HG02852 (cell line): ENCODE data around the gene IL1RL2.

Source experiments
- ATAC-seq: cut with Tn5 transposase; IDR thresholded peaks from one replicate; pipeline ENCODE4 v1.9.1; 2021; ENCODE audit warnings: mild to moderate bottlenecking, moderate library complexity; ENCODE audit not compliant: unreplicated experiment

Gene IL1RL2

GRCh38 chr2:102158011-102158755 lies 28.6 kb upstream of the IL1RL2 start:
- ATAC-seq = no peak

- no peak for ATAC-seq
These were observed 27.5 kb upstream of the IL1RL2 start for GRCh38 chr2:102159295-102159694.

GRCh38 chr2:102166189-102166845 lies 20.5 kb upstream of the IL1RL2 start:
- no peak for ATAC-seq

GRCh38 chr2:102168026-102168771 lies 18.6 kb upstream of the IL1RL2 start:
- no peak for ATAC-seq

- no peak for ATAC-seq
These were observed 14.9 kb upstream of the IL1RL2 start for GRCh38 chr2:102171946-102172345.

- ATAC-seq = no peak
These were observed 14.1 kb upstream of the IL1RL2 start for GRCh38 chr2:102172745-102173144.

GRCh38 chr2:102176172-102176571 lies 10.7 kb upstream of the IL1RL2 start:
- ATAC-seq = no peak

- no peak for ATAC-seq
These were observed 8.9 kb upstream of the IL1RL2 start for GRCh38 chr2:102177814-102178478.

- no peak for ATAC-seq
These were observed 7.8 kb upstream of the IL1RL2 start for GRCh38 chr2:102179061-102179460.

GRCh38 chr2:102179788-102180686 lies 6.8 kb upstream of the IL1RL2 start:
- no peak for ATAC-seq

GRCh38 chr2:102180687-102180999 lies 6.2 kb upstream of the IL1RL2 start:
- ATAC-seq = no peak

- no peak for ATAC-seq
These were observed 5.4 kb upstream of the IL1RL2 start for GRCh38 chr2:102181376-102181775.

GRCh38 chr2:102181919-102182635 lies 4.7 kb upstream of the IL1RL2 start:
- no peak for ATAC-seq

GRCh38 chr2:102184018-102184417 lies 2.8 kb upstream of the IL1RL2 start:
- no peak for ATAC-seq

GRCh38 chr2:102184568-102184967 lies 2.3 kb upstream of the IL1RL2 start:
- no peak for ATAC-seq

GRCh38 chr2:102185347-102185746 lies 1.5 kb upstream of the IL1RL2 start:
- no peak for ATAC-seq

GRCh38 chr2:102187496-102188150 lies 800 bp downstream of the IL1RL2 start:
- no peak for ATAC-seq

- no peak for ATAC-seq
These were observed 3.7 kb downstream of the IL1RL2 start for GRCh38 chr2:102190430-102191107.

GRCh38 chr2:102191501-102191900 lies 4.7 kb downstream of the IL1RL2 start:
- ATAC-seq = no peak
